GM19099 (cell line): ENCODE data around the gene NETO2.

ENCODE experiments used
- POLR2A ChIP-seq: IDR thresholded peaks from 3 replicates; pipeline ENCODE4 v1.6.1; 2011; ENCODE audit warnings: low read depth; ENCODE audit not compliant: insufficient read length; ENCODE audit errors: extremely low read depth

NETO2 gene

GRCh38 chr16:47073223-47074155 is 70.3 kb downstream of the NETO2 start:
- TF ChIP-seq POLR2A = no peak

GRCh38 chr16:47072158-47072557 is 71.6 kb downstream of the NETO2 start:
- TF ChIP-seq POLR2A = no peak

GRCh38 chr16:47069841-47070584 is 73.7 kb downstream of the NETO2 start:
- TF ChIP-seq POLR2A = no peak

GRCh38 chr16:47069313-47069712 is 74.4 kb downstream of the NETO2 start:
- TF ChIP-seq POLR2A = no peak

GRCh38 chr16:47067203-47067602 is 76.5 kb downstream of the NETO2 start:
- no peak for TF ChIP-seq POLR2A

- TF ChIP-seq POLR2A = no peak
These were observed 77.7 kb downstream of the NETO2 start for GRCh38 chr16:47065766-47066688.

GRCh38 chr16:47064775-47065174 is 79.0 kb downstream of the NETO2 start:
- no peak for TF ChIP-seq POLR2A

GRCh38 chr16:47063011-47063724 is 80.6 kb downstream of the NETO2 start:
- TF ChIP-seq POLR2A = no peak

GRCh38 chr16:47061204-47061603 is 82.5 kb downstream of the NETO2 start:
- no peak for TF ChIP-seq POLR2A

GRCh38 chr16:47060596-47060995 is 83.1 kb downstream of the NETO2 start:
- no peak for TF ChIP-seq POLR2A

- no peak for TF ChIP-seq POLR2A
These were observed 83.8 kb downstream of the NETO2 start for GRCh38 chr16:47059991-47060390.

GRCh38 chr16:47058295-47059086 is 85.3 kb downstream of the NETO2 start:
- no peak for TF ChIP-seq POLR2A

GRCh38 chr16:47057630-47057993 is 86.1 kb downstream of the NETO2 start:
- no peak for TF ChIP-seq POLR2A
